ENCODE data around the gene ARL16. TPM values are rescaled to one million over a fixed set of nuclear protein-coding genes. Genes with fewer than 3 reads are reported as not detected.

ARL16 gene
- total and polyA plus RNA-seq, 4 donors = 7.9 to 24.3 (median 11.3) TPM

- Histone ChIP-seq H3K36me3 (ENCODE audit: control insufficient read depth in 4 of 4, insufficient read depth in 3 of 4, low read depth in 1 of 4, low read length in 3 of 4) (peaks cover 9 to 52% (median 14%) of the 10 kb centered on the region in 4 donors), H3K9me3 (ENCODE audit: control insufficient read depth in 4 of 4, low read length in 3 of 4) (no peaks in the 10 kb centered on the region), H3K4me3 (ENCODE audit: low read depth in 1 of 3, low read length in 3 of 3) (no peak overlapping the region), H3K4me1 (ENCODE audit: control insufficient read depth in 4 of 4, insufficient read depth in 4 of 4, low read length in 3 of 4) (peaks cover 10 to 33% (median 28%) of the 10 kb centered on the region in 4 donors), H3K9ac (ENCODE audit: low read depth in 1 of 2, low read length in 2 of 2) (no peak overlapping the region), H3K27ac (ENCODE audit: low read depth in 1 of 2, low read length in 2 of 2) (no peak overlapping the region), H3K27me3 (ENCODE audit: control insufficient read depth in 4 of 4, insufficient read depth in 4 of 4, low read length in 3 of 4) (no peaks in the 10 kb centered on the region)
- 95% methylated on average over 20 of the region's 20 CpGs for WGBS
- DNase-seq (ENCODE audit: low spot score) = no peak
- no peak for TF ChIP-seq YY1 (IDR thresholded peaks at IDR 0.05)
- TF ChIP-seq FOXA2 (IDR thresholded peaks at IDR 0.05) = no peak
- no peak for TF ChIP-seq HNF4G (IDR thresholded peaks at IDR 0.05)
- TF ChIP-seq MAX (IDR thresholded peaks at IDR 0.05) = no peak
- no peak for TF ChIP-seq RAD21 (IDR thresholded peaks at IDR 0.05)
- TF ChIP-seq EGR1 (IDR thresholded peaks at IDR 0.05; ENCODE audit: low read depth in 2 of 2) = no peak
- TF ChIP-seq TAF1 (conservative IDR thresholded peaks at IDR 0.05) = no peak
- TF ChIP-seq JUND (IDR thresholded peaks at IDR 0.05) = no peak
- no peak for TF ChIP-seq NR2F2 (IDR thresholded peaks at IDR 0.05)
- no peak for TF ChIP-seq RXRA (IDR thresholded peaks at IDR 0.05)
- no peak for TF ChIP-seq CTCF (IDR thresholded peaks at IDR 0.05; ENCODE audit: low read depth, low read length, missing input control)
- no peak for TF ChIP-seq FOXA1 (IDR thresholded peaks at IDR 0.05)
- TF ChIP-seq ZBTB33 (IDR thresholded peaks at IDR 0.05) = no peak
- no peak for TF ChIP-seq SP1 (IDR thresholded peaks at IDR 0.05)
- no peak for TF ChIP-seq ATF3 (IDR thresholded peaks at IDR 0.05)
- TF ChIP-seq REST (IDR thresholded peaks at IDR 0.05) = no peak
- TF ChIP-seq GABPA (IDR thresholded peaks at IDR 0.05 in 1 of 2, conservative IDR thresholded peaks at IDR 0.05 in 1 of 2) = no peak
- TF ChIP-seq HNF4A (conservative IDR thresholded peaks at IDR 0.05) = no peak
Measured at GRCh38 chr17:81686614-81687013, 3.0 kb upstream of the ARL16 start.
